Astrocyte (in vitro differentiated cells and primary cell): ENCODE results near the gene GNMT. TPM values are rescaled to one million over a fixed set of nuclear protein-coding genes. Genes with fewer than 3 reads are reported as not detected.

Source experiments
- DNase-seq: peaks from one replicate; pipeline ENCODE4 v3.0.0-alpha.2; 2010; ENCODE audit warnings: low read depth
- FAIRE-seq: peaks from 2 replicates; lab custom pipeline; 2011; peaks lifted over from hg19 to GRCh38; lab: Jason Lieb, UNC
- H2AFZ ChIP-seq: 2 replicates; pipeline ENCODE4 v1.6.0; 2012; ENCODE audit warnings: low read depth, low read length, inconsistent platforms
- H3K27ac ChIP-seq: 2 replicates; pipeline ENCODE4 v1.5.1; 2011; ENCODE audit warnings: low read depth, low read length, inconsistent platforms
- H3K27me3 ChIP-seq: 2 replicates; pipeline ENCODE4 v1.6.0; 2011; ENCODE audit warnings: low read length, inconsistent platforms; ENCODE audit not compliant: insufficient read depth
- H3K36me3 ChIP-seq: 2 replicates; pipeline ENCODE4 v1.5.1; 2011; ENCODE audit warnings: low read length, inconsistent platforms; ENCODE audit not compliant: insufficient read depth
- H3K4me1 ChIP-seq: 2 replicates; pipeline ENCODE4 v1.5.1; 2011; ENCODE audit warnings: low read length, inconsistent platforms; ENCODE audit not compliant: insufficient read depth
- H3K4me2 ChIP-seq: 2 replicates; pipeline ENCODE4 v1.6.0; 2012; ENCODE audit warnings: low read length, inconsistent platforms
- H3K4me3 ChIP-seq: 2 replicates; pipeline ENCODE4 v1.5.1; 2011; ENCODE audit warnings: low read depth, mild to moderate bottlenecking, low read length, inconsistent platforms; ENCODE audit not compliant: insufficient read depth
- H3K79me2 ChIP-seq: 2 replicates; pipeline ENCODE4 v1.6.0; 2012; ENCODE audit warnings: mild to moderate bottlenecking, low read length, inconsistent platforms; ENCODE audit not compliant: insufficient read depth
- H3K9ac ChIP-seq: 2 replicates; pipeline ENCODE4 v1.6.0; 2012; ENCODE audit warnings: mild to moderate bottlenecking, low read length, inconsistent platforms
- H3K9me3 ChIP-seq: 2 replicates; pipeline ENCODE4 v1.5.1; 2012; ENCODE audit warnings: low read depth, mild to moderate bottlenecking, low read length, inconsistent platforms; ENCODE audit not compliant: insufficient read depth
- H4K20me1 ChIP-seq: 2 replicates; pipeline ENCODE4 v1.6.0; 2012; ENCODE audit warnings: low read length, inconsistent platforms; ENCODE audit not compliant: insufficient read depth
- H3K27ac Mint-ChIP-seq: one replicate; pipeline ENCODE4 v1.8.0; 2021; ENCODE audit warnings: mild to moderate bottlenecking, mixed read lengths; ENCODE audit not compliant: unreplicated experiment
- H3K27me3 Mint-ChIP-seq: one replicate; pipeline ENCODE4 v1.8.0; 2021; ENCODE audit warnings: low read depth, mixed read lengths; ENCODE audit not compliant: unreplicated experiment
- H3K36me3 Mint-ChIP-seq: one replicate; pipeline ENCODE4 v1.8.0; 2021; ENCODE audit warnings: low read depth, mixed read lengths; ENCODE audit not compliant: unreplicated experiment
- H3K4me1 Mint-ChIP-seq: one replicate; pipeline ENCODE4 v1.8.0; 2021; ENCODE audit warnings: low read depth, mixed read lengths; ENCODE audit not compliant: unreplicated experiment
- H3K4me3 Mint-ChIP-seq: one replicate; pipeline ENCODE4 v1.8.0; 2021; ENCODE audit warnings: mild to moderate bottlenecking, moderate library complexity, mixed read lengths; ENCODE audit not compliant: unreplicated experiment
- H3K9me3 Mint-ChIP-seq: one replicate; pipeline ENCODE4 v1.8.0; 2021; ENCODE audit warnings: mild to moderate bottlenecking, mixed read lengths; ENCODE audit not compliant: unreplicated experiment
- EZH2 ChIP-seq: IDR thresholded peaks from 2 replicates; pipeline ENCODE4 v1.6.1; 2012; ENCODE audit warnings: mild to moderate bottlenecking, low read length, inconsistent platforms; ENCODE audit not compliant: insufficient read depth
- total RNA-seq: library from RNA; stranded (reverse); gene quantifications from 2 replicates; pipeline ENCODE4 v1.2.1, GENCODE V29; 2021
- TF ChIP-seq, protein P1 (sequence below): IDR thresholded peaks from 2 replicates; pipeline ENCODE4 v1.5.1; 2011; ENCODE audit warnings: low read depth, mild to moderate bottlenecking, inconsistent platforms, low read length, moderate library complexity; ENCODE audit not compliant: insufficient read depth

GNMT gene
- total RNA-seq, 1 donor from 2014 or later, result 0.68 TPM

DNA sequence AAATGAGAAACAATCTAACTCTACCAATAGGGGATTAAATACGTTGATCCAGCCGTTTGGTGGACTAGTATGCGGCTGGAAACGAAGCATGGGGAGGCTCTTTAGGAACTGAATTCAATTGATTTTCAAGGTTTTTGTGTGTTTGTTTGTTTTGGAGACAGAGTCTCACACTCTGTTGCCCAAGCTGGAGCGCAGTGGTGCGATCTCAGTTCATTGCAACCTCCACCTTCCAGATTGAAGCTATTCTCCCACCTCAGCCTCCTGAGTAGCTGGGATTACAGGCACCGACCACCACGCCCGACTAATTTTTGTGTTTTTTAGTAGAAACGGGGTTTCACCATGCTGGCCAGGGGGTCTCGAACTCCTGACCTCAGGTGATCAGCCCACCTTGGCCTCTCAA, 24.2 kb upstream of the GNMT start:
- Histone ChIP-seq H3K9ac (no peak overlapping the region), H3K4me2 (no peak overlapping the region), H2AFZ (no peak overlapping the region), H3K27me3 (no peaks in the 10 kb centered on the region), H3K27ac (no peak overlapping the region), H3K4me1 (peaks cover 1% of the 10 kb centered on the region), H4K20me1 (peaks cover 29% of the 10 kb centered on the region), H3K4me3 (no peak overlapping the region), H3K9me3 (no peaks in the 10 kb centered on the region), H3K36me3 (peaks cover 20% of the 10 kb centered on the region), H3K79me2 (peaks cover 40% of the 10 kb centered on the region)
- H3K9me3 Mint-ChIP-seq, result no peaks in the 10 kb centered on the region
- DNase-seq (no peak), FAIRE-seq (no peak)
- no peaks in the 10 kb centered on the region for H3K27me3 Mint-ChIP-seq
- peaks cover 23% of the 10 kb centered on the region for H3K36me3 Mint-ChIP-seq
- H3K27ac Mint-ChIP-seq, result no peak overlapping the region
- no peak for TF ChIP-seq EZH2
- TF ChIP-seq, protein P1, sequence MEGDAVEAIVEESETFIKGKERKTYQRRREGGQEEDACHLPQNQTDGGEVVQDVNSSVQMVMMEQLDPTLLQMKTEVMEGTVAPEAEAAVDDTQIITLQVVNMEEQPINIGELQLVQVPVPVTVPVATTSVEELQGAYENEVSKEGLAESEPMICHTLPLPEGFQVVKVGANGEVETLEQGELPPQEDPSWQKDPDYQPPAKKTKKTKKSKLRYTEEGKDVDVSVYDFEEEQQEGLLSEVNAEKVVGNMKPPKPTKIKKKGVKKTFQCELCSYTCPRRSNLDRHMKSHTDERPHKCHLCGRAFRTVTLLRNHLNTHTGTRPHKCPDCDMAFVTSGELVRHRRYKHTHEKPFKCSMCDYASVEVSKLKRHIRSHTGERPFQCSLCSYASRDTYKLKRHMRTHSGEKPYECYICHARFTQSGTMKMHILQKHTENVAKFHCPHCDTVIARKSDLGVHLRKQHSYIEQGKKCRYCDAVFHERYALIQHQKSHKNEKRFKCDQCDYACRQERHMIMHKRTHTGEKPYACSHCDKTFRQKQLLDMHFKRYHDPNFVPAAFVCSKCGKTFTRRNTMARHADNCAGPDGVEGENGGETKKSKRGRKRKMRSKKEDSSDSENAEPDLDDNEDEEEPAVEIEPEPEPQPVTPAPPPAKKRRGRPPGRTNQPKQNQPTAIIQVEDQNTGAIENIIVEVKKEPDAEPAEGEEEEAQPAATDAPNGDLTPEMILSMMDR, result no peak
- H3K4me1 Mint-ChIP-seq, result peaks cover 4% of the 10 kb centered on the region
- no peak overlapping the region for H3K4me3 Mint-ChIP-seq

DNA sequence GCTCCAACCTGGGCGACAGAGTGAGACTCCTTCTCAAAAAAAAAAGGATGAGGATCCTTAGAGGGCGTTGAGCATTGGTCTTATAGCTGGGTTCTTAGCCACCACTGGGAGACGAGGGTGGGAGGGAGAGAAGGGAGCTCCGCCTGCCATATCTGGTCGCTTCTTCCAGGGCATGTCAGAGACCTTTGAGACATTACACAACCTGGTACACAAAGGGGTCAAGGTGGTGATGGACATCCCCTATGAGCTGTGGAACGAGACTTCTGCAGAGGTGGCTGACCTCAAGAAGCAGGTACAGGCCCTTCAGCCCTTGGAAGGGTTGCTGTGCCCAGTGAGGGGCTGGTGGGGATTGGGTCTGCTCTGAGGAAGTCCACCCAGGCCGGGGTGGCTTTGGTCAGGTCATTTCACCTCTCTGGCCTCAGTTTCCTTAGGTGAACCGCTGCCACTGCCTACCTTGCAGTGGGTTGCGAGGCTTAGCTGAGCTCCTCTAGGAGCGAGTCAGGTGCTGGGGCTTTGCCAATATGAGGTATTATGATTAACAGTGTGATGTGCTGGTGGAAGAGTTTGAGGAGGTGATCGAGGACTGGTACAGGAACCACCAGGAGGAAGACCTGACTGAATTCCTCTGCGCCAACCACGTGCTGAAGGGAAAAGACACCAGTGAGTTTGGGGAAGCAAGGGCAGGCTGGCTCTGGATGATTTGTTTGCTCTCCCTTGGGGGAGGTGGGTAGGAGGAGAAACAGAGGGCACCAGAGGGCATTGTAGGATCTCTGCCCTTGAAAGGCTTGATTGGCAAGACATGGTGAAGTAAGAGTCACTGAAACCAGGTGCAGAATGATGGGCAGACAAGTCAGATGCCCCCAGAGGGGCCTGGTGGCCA, 22.8 kb upstream of the GNMT start:
- no peak overlapping the region for H3K4me2 ChIP-seq
- H3K9ac ChIP-seq, result no peak overlapping the region
- no peak for TF ChIP-seq EZH2
- TF ChIP-seq, protein P1, result no peak
- H3K27me3 ChIP-seq, result no peaks in the 10 kb centered on the region
- Mint-ChIP-seq H3K4me1 (no peaks in the 10 kb centered on the region), H3K4me3 (no peak overlapping the region), H3K27ac (no peak overlapping the region), H3K27me3 (no peaks in the 10 kb centered on the region), H3K9me3 (no peaks in the 10 kb centered on the region), H3K36me3 (peaks cover 23% of the 10 kb centered on the region)
- peaks cover 22% of the 10 kb centered on the region for H4K20me1 ChIP-seq
- H3K79me2 ChIP-seq, result peaks cover 27% of the 10 kb centered on the region
- H3K36me3 ChIP-seq, result peaks cover 21% of the 10 kb centered on the region
- H3K4me1 ChIP-seq, result no peaks in the 10 kb centered on the region
- no peak for FAIRE-seq
- DNase-seq, result no peak
- H3K4me3 ChIP-seq, result no peak overlapping the region
- H3K9me3 ChIP-seq, result no peaks in the 10 kb centered on the region
- H3K27ac ChIP-seq, result no peak overlapping the region
- H2AFZ ChIP-seq, result no peak overlapping the region

GRCh38 chr6:42938428-42938796, 22.1 kb upstream of the GNMT start:
- H3K36me3 Mint-ChIP-seq, result peaks cover 21% of the 10 kb centered on the region
- DNase-seq (no peak), FAIRE-seq (no peak)
- peaks cover 19% of the 10 kb centered on the region for H4K20me1 ChIP-seq
- no peak overlapping the region for H3K9ac ChIP-seq
- H3K9me3 ChIP-seq, result no peaks in the 10 kb centered on the region
- no peak overlapping the region for H3K4me3 Mint-ChIP-seq
- no peak overlapping the region for H2AFZ ChIP-seq
- H3K79me2 ChIP-seq, result peaks cover 21% of the 10 kb centered on the region
- no peaks in the 10 kb centered on the region for H3K9me3 Mint-ChIP-seq
- no peaks in the 10 kb centered on the region for H3K4me1 Mint-ChIP-seq
- no peak overlapping the region for H3K27ac ChIP-seq
- no peaks in the 10 kb centered on the region for H3K4me1 ChIP-seq
- H3K27me3 Mint-ChIP-seq, result no peaks in the 10 kb centered on the region
- H3K36me3 ChIP-seq, result peaks cover 25% of the 10 kb centered on the region
- no peaks in the 10 kb centered on the region for H3K27me3 ChIP-seq
- no peak overlapping the region for H3K4me3 ChIP-seq
- TF ChIP-seq, protein P1, result no peak
- no peak for TF ChIP-seq EZH2
- no peak overlapping the region for H3K4me2 ChIP-seq
- H3K27ac Mint-ChIP-seq, result no peak overlapping the region
